ENCODE results near the gene CPOX.

GRCh38 chr3:98536456-98537017 lies 56.9 kb downstream of the CPOX start:
- no peak for TF ChIP-seq EGR1 (IDR thresholded peaks at IDR 0.05)
- no peak for TF ChIP-seq TAF1 (IDR thresholded peaks at IDR 0.05; ENCODE audit: low read depth)
- TF ChIP-seq, protein P1, sequence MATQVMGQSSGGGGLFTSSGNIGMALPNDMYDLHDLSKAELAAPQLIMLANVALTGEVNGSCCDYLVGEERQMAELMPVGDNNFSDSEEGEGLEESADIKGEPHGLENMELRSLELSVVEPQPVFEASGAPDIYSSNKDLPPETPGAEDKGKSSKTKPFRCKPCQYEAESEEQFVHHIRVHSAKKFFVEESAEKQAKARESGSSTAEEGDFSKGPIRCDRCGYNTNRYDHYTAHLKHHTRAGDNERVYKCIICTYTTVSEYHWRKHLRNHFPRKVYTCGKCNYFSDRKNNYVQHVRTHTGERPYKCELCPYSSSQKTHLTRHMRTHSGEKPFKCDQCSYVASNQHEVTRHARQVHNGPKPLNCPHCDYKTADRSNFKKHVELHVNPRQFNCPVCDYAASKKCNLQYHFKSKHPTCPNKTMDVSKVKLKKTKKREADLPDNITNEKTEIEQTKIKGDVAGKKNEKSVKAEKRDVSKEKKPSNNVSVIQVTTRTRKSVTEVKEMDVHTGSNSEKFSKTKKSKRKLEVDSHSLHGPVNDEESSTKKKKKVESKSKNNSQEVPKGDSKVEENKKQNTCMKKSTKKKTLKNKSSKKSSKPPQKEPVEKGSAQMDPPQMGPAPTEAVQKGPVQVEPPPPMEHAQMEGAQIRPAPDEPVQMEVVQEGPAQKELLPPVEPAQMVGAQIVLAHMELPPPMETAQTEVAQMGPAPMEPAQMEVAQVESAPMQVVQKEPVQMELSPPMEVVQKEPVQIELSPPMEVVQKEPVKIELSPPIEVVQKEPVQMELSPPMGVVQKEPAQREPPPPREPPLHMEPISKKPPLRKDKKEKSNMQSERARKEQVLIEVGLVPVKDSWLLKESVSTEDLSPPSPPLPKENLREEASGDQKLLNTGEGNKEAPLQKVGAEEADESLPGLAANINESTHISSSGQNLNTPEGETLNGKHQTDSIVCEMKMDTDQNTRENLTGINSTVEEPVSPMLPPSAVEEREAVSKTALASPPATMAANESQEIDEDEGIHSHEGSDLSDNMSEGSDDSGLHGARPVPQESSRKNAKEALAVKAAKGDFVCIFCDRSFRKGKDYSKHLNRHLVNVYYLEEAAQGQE (IDR thresholded peaks at IDR 0.05; ENCODE audit: low read depth), result no peak
- TF ChIP-seq, protein P2, sequence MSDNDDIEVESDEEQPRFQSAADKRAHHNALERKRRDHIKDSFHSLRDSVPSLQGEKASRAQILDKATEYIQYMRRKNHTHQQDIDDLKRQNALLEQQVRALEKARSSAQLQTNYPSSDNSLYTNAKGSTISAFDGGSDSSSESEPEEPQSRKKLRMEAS (IDR thresholded peaks at IDR 0.05), result no peak
- TF ChIP-seq CREB1 (IDR thresholded peaks at IDR 0.05; ENCODE audit: low read depth), result no peak
- no peak for TF ChIP-seq RAD21 (IDR thresholded peaks at IDR 0.05; ENCODE audit: low read depth)
